Spleen (tissue), 11 donors: ENCODE results near the gene PPM1N. TPM values are rescaled to one million over a fixed set of nuclear protein-coding genes. Genes with fewer than 3 reads are reported as not detected.

Experiments
- DNase-seq: peaks from one replicate; pipeline ENCODE4 v3.0.0-alpha.2; 2020
- H3K27ac ChIP-seq, 8 donors: fragments of 200-600 bp; sonication (generic) in 7 of 8; 1 replicate in 4 of 8; 2 replicates in 4 of 8; pipeline versions ENCODE4 v1.5.0 to v1.8.0; 2016 to 2021; ENCODE audit warnings: inconsistent platforms in 4 of 8, mild to moderate bottlenecking in 4 of 8, moderate library complexity in 1 of 8
- H3K27me3 ChIP-seq, 7 donors: fragments of 200-600 bp; sonication (generic) in 6 of 7; replicated peaks in 1 of 7; 1 replicate in 4 of 7; 2 replicates in 3 of 7; pipeline versions ENCODE4 v1.5.0 to v1.8.0; 2016 to 2021; ENCODE audit warnings: inconsistent platforms in 3 of 7, mild to moderate bottlenecking in 1 of 7
- H3K36me3 ChIP-seq, 6 donors: fragments of 200-600 bp; sonication (generic) in 5 of 6; 1 replicate in 4 of 6; 2 replicates in 2 of 6; pipeline versions ENCODE4 v1.5.0 to v1.8.0; 2016 to 2021; ENCODE audit warnings: inconsistent platforms in 2 of 6
- H3K4me1 ChIP-seq, 6 donors: fragments of 200-600 bp; sonication (generic) in 5 of 6; 1 replicate in 3 of 6; 2 replicates in 3 of 6; pipeline versions ENCODE4 v1.5.0 to v1.8.0; 2016 to 2021; ENCODE audit warnings: inconsistent platforms in 3 of 6
- H3K4me3 ChIP-seq, 8 donors: fragments of 200-600 bp; sonication (generic) in 7 of 8; 1 replicate in 4 of 8; 2 replicates in 4 of 8; pipeline versions ENCODE4 v1.5.0 to v1.8.0; 2016 to 2021; ENCODE audit warnings: inconsistent platforms in 4 of 8, mild to moderate bottlenecking in 4 of 8, moderate library complexity in 2 of 8
- H3K9me3 ChIP-seq, 8 donors: fragments of 200-600 bp; sonication (generic) in 7 of 8; 1 replicate in 4 of 8; 2 replicates in 4 of 8; pipeline versions ENCODE4 v1.5.0 to v1.8.0; 2016 to 2021; ENCODE audit warnings: inconsistent platforms in 4 of 8
- POLR2A ChIP-seq, 3 donors: fragments of 450-650 bp; IDR thresholded peaks; one replicate each; pipeline ENCODE4 v1.5.1; 2017; ENCODE audit warnings: antibody characterized with exemption in 3 of 3, mild to moderate bottlenecking in 1 of 3
- POLR2AphosphoS5 ChIP-seq, 3 donors: sonication (generic); formaldehyde crosslinking; IDR thresholded peaks; one replicate each; pipeline ENCODE4 v1.5.1; 2017; ENCODE audit warnings: antibody characterized with exemption in 3 of 3
- WGBS, 5 donors: extraction: QIAGEN DNeasy Blood & Tissue Kit in 3 of 5; methylation state at CpG; one replicate each; pipeline versions ENCODE4 v1.1.5 to v1.1.7; 2013 to 2018; 5-methylcytosine and 5-hydroxymethylcytosine counted together
- intact Hi-C: fragments of 100-400 bp; cut with DNase I; formaldehyde crosslinking; loops from one replicate; pipeline ENCODE4 v1.15.0; 2023; ENCODE audit warnings: low total_unique reads
- polyA plus RNA-seq, 3 donors: library from polyadenylated mRNA; stranded (reverse); fragments of 200-250 nt; gene quantifications; one replicate each; pipeline ENCODE4 v1.2.1, GENCODE V29; 2013
- total RNA-seq, 7 donors: library from RNA; depleted of rRNA in 3 of 7; stranded (reverse); fragments of >200 nt in 3 of 7; fragmentation: NEBNext Ultra II Directional in 4 of 7; extraction: Animal tissue kit (Norgen Biotek cat#: 25700) in 4 of 7; gene quantifications; one replicate each; pipeline versions ENCODE4 v1.1.0 to v1.2.1, GENCODE V29; 2016 to 2021
- TF ChIP-seq, protein P1 (sequence below), 11 experiments: fragments of 200-600 bp in 7 of 11; fragments of 450-650 bp in 4 of 11; sonication (generic) in 4 of 11; IDR thresholded peaks in 8 of 11; conservative IDR thresholded peaks in 3 of 11; 1 replicate in 7 of 11; 2 replicates in 4 of 11; pipeline versions ENCODE4 v1.4.0 to v1.8.0; 2016 to 2021; ENCODE audit warnings: antibody characterized with exemption in 11 of 11, inconsistent platforms in 4 of 11, mild to moderate bottlenecking in 1 of 11
- donor health status: healthy with polysubstance abuse.
- donor health status: DM: no; HTN: no; CAD: no; lungs with moderate emphysema.
- donor health status: DM: no; HTN: no; CAD: no.
- donor health status: Bipolar disorder and iron deficiency.
- donor health status: healthy.
- donor health status: DM: no; HTN: no; CAD: no.
- donor health status: DM: yes; HTN: yes; CAD: no.

The PPM1N gene
- total and polyA plus RNA-seq, 10 donors: 6.3 to 21.4 (median 9.7) TPM

DNA sequence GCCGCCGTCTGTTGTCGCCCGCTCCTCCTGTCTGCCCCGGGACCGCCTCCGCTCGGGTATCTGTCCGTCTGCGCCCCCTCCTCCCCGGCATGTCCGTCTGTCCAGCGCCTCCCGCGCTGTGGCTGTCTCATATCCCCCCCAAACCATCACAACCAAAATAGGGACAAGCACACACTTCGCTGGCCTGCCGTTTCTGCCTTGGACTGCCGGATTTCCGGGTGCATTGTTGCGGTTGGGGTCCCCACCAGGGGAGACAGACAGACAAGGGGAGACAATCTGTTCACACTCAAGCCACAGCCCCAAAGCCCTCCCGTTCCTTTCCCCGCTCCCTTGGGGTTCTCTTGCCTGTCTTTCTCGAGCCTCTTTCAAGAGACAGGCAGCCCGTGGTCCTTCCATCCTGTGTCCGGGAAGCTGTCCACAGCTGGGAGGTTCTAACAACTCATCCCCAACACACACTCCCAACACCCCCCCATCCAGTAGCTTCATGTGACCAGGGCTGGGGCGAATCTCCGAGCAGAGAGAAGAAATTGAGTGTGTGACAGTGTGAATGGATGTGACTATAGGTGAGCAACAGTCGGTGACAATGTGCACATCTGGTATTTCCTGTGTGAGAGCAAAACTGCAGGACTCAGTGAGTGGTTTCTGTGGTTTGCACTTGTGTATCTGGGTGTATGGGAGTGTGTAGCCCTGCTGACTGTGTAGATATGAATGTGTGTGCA, 47.0 kb upstream of the PPM1N start:
- intact Hi-C loops: no loop called here
- 1 to 2% (median 2%) methylated on average over 18 to 28 of the region's 28 CpGs for WGBS, 5 donors
- peaks cover 0 to 5% (median 0%) of the 10 kb centered on the region in 7 donors for H3K27me3 ChIP-seq
- H3K4me3 ChIP-seq: peak overlapping the region; percentile 49 to 84 (median 62)
- no peak for DNase-seq
- peak overlapping the region; percentile 35 to 88 (median 76) for H3K27ac ChIP-seq
- TF ChIP-seq POLR2AphosphoS5 (IDR thresholded peaks at IDR 0.05) (peak in 1 of 3 donors; percentile 31), POLR2A (IDR thresholded peaks at IDR 0.05) (no peak)
- TF ChIP-seq, protein P1, sequence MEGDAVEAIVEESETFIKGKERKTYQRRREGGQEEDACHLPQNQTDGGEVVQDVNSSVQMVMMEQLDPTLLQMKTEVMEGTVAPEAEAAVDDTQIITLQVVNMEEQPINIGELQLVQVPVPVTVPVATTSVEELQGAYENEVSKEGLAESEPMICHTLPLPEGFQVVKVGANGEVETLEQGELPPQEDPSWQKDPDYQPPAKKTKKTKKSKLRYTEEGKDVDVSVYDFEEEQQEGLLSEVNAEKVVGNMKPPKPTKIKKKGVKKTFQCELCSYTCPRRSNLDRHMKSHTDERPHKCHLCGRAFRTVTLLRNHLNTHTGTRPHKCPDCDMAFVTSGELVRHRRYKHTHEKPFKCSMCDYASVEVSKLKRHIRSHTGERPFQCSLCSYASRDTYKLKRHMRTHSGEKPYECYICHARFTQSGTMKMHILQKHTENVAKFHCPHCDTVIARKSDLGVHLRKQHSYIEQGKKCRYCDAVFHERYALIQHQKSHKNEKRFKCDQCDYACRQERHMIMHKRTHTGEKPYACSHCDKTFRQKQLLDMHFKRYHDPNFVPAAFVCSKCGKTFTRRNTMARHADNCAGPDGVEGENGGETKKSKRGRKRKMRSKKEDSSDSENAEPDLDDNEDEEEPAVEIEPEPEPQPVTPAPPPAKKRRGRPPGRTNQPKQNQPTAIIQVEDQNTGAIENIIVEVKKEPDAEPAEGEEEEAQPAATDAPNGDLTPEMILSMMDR (IDR thresholded peaks at IDR 0.05 in 8 of 11, conservative IDR thresholded peaks at IDR 0.05 in 3 of 11): no peak
- no peaks in the 10 kb centered on the region for H3K36me3 ChIP-seq
- H3K9me3 ChIP-seq: no peaks in the 10 kb centered on the region
- H3K4me1 ChIP-seq: peaks cover 26 to 66% (median 46%) of the 10 kb centered on the region in 6 donors

DNA sequence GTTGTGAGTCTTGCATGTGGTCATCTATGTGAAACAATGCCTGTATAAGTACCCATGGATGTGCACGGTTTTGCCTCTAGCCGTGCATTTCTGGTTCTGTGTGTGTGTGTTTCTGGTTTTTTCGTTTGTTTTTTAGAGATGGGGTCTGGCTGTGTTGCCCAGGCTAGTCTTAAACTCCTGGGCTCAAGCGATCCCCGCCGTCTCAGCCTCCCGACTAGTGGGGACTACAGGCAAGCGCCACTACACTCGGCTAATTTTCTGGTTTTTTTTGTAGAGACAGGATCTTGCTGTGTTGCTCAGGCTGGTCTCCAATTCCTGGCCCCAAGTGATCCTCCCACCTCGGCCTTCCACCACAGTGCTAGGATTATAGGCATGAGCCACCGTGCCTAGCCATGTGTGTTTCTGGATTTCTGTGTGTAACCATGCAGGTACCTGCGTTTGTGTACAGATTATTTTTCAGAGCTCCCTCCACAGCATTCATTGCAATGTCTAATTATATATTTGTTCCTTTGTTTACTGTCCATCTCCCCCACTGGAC, 46.3 kb upstream of the PPM1N start:
- Histone ChIP-seq H3K9me3 (no peaks in the 10 kb centered on the region), H3K36me3 (no peaks in the 10 kb centered on the region), H3K27me3 (peaks cover 0 to 5% (median 0%) of the 10 kb centered on the region in 7 donors), H3K27ac (peak overlapping the region in 5 of 8 donors; percentile 70 to 88 (median 87)), H3K4me3 (peak overlapping the region in 1 of 8 donors; percentile 84), H3K4me1 (peaks cover 27 to 69% (median 50%) of the 10 kb centered on the region in 6 donors)
- DNase-seq: no peak
- 74 to 79% (median 77%) methylated on average over 12 of the region's 12 CpGs for WGBS, 5 donors
- TF ChIP-seq POLR2AphosphoS5 (IDR thresholded peaks at IDR 0.05) (no peak), POLR2A (IDR thresholded peaks at IDR 0.05) (no peak)
- TF ChIP-seq, protein P1 (IDR thresholded peaks at IDR 0.05 in 8 of 11, conservative IDR thresholded peaks at IDR 0.05 in 3 of 11): no peak
- intact Hi-C loops: no loop called here

DNA sequence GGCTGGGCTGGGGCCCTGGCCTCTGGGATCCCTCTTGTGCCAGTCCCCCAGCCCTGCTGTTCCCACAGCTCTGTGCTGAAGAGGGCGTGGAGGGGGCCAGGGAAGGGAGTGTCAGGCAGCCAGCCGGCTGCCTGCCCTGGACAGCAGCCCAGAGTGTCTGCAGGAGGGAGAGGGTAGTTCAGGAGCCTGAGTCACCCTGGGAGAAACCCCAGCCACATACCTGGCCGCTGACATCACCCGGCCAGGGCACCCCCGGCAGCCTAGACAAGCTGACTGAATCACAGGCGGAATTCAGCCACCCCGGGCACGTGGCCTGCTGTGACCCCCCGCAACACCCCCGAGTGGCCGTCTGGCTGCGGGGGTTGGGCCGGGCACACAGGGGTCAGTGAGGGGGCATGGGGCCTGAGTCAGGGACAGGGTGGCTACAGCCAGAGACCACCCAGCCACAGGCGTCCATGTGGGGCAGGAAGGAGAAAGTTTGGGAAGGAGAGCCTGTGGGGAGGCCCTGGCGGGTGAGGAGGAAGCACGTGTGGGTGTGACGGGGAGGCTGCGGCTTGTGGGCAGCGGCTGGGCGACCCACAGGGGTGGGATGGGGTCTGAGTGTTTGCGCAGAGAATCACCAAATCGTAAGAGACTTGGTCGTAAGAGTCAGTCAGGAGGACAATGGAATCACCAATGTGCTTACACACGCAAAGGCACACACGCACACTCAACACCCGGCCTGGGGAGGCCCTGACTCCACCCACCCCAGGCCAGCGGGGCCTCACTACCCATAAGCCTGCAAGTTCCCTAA, 42.3 kb upstream of the PPM1N start:
- intact Hi-C loops: no loop called here
- Histone ChIP-seq H3K27me3 (peaks cover 0 to 10% (median 0%) of the 10 kb centered on the region in 7 donors), H3K36me3 (no peaks in the 10 kb centered on the region), H3K4me1 (peaks cover 14 to 44% (median 30%) of the 10 kb centered on the region in 6 donors), H3K9me3 (no peaks in the 10 kb centered on the region), H3K4me3 (peak overlapping the region in 1 of 8 donors; percentile 28), H3K27ac (peak overlapping the region in 6 of 8 donors; percentile 0 to 74 (median 56))
- TF ChIP-seq POLR2A (IDR thresholded peaks at IDR 0.05) (no peak), POLR2AphosphoS5 (IDR thresholded peaks at IDR 0.05) (peak in 2 of 3 donors; percentile 45 to 77)
- 9 to 13% (median 10%) methylated on average over 16 to 27 of the region's 27 CpGs for whole genome bisulfite sequencing, 5 donors
- DNase-seq: peak; percentile 81

DNA sequence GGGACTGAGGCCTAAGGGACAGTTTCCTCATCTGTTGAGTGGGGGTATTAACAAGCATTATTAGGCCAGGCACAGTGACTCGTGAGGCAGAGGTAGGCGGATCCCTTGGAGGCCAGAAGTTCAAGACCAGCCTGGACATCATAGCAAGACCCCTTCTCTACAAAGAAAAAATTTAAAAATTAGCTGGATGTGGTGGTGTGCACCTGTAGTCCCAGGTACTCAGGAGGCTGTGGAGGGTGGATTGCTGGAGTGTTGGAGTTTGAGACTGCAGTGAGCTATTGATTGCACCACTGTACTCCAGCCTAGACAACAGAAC, 41.8 kb upstream of the PPM1N start:
- DNase-seq: no peak
- no peaks in the 10 kb centered on the region for H3K9me3 ChIP-seq
- H3K27ac ChIP-seq: peak overlapping the region in 6 of 8 donors; percentile 0 to 74 (median 56)
- peaks cover 10 to 39% (median 24%) of the 10 kb centered on the region in 6 donors for H3K4me1 ChIP-seq
- TF ChIP-seq, protein P1 (IDR thresholded peaks at IDR 0.05 in 8 of 11, conservative IDR thresholded peaks at IDR 0.05 in 3 of 11): no peak
- TF ChIP-seq POLR2AphosphoS5 (IDR thresholded peaks at IDR 0.05) (no peak), POLR2A (IDR thresholded peaks at IDR 0.05) (no peak)
- H3K27me3 ChIP-seq: peaks cover 0 to 10% (median 0%) of the 10 kb centered on the region in 7 donors
- no peak overlapping the region for H3K4me3 ChIP-seq
- intact Hi-C loops: no loop called here
- no peaks in the 10 kb centered on the region for H3K36me3 ChIP-seq
- 39 to 68% (median 44%) methylated on average over 2 of the region's 2 CpGs for WGBS, 5 donors
